Measurements from ENCODE around the gene FHIP1B. TPM values are rescaled to one million over a fixed set of nuclear protein-coding genes. Genes with fewer than 3 reads are reported as not detected.

Gene FHIP1B
- total RNA-seq, 1 donor from 2014 or later, result 25.3 TPM

- no peaks in the 10 kb centered on the region for H3K27me3 Mint-ChIP-seq (ENCODE audit: unreplicated experiment)
- TF ChIP-seq CTCF (IDR thresholded peaks at IDR 0.05; ENCODE audit: partially characterized antibody, unreplicated experiment), result no peak
- no peak overlapping the region for H3K4me3 Mint-ChIP-seq (ENCODE audit: unreplicated experiment)
- H3K9me3 Mint-ChIP-seq (ENCODE audit: unreplicated experiment), result peaks cover 2% of the 10 kb centered on the region
- DNase-seq, result no peak
- H3K36me3 Mint-ChIP-seq (ENCODE audit: unreplicated experiment), result no peaks in the 10 kb centered on the region
- no peak overlapping the region for H3K27ac Mint-ChIP-seq (ENCODE audit: unreplicated experiment)
- no peaks in the 10 kb centered on the region for H3K4me1 Mint-ChIP-seq (ENCODE audit: low read depth, unreplicated experiment)
Measured at GRCh38 chr11:6194065-6194581, 40.3 kb downstream of the FHIP1B start.

- no peaks in the 10 kb centered on the region for H3K36me3 Mint-ChIP-seq (ENCODE audit: unreplicated experiment)
- H3K9me3 Mint-ChIP-seq (ENCODE audit: unreplicated experiment), result peaks cover 2% of the 10 kb centered on the region
- H3K27me3 Mint-ChIP-seq (ENCODE audit: unreplicated experiment), result no peaks in the 10 kb centered on the region
- H3K27ac Mint-ChIP-seq (ENCODE audit: unreplicated experiment), result no peak overlapping the region
- no peak overlapping the region for H3K4me3 Mint-ChIP-seq (ENCODE audit: unreplicated experiment)
- no peak for DNase-seq
- H3K4me1 Mint-ChIP-seq (ENCODE audit: low read depth, unreplicated experiment), result no peaks in the 10 kb centered on the region
- TF ChIP-seq CTCF (IDR thresholded peaks at IDR 0.05; ENCODE audit: partially characterized antibody, unreplicated experiment), result no peak
Measured at GRCh38 chr11:6191742-6192141, 42.7 kb downstream of the FHIP1B start.

- TF ChIP-seq CTCF (IDR thresholded peaks at IDR 0.05; ENCODE audit: partially characterized antibody, unreplicated experiment), result no peak
- Mint-ChIP-seq H3K9me3 (ENCODE audit: unreplicated experiment) (no peaks in the 10 kb centered on the region), H3K36me3 (ENCODE audit: unreplicated experiment) (peaks cover 5% of the 10 kb centered on the region), H3K27ac (ENCODE audit: unreplicated experiment) (no peak overlapping the region), H3K27me3 (ENCODE audit: unreplicated experiment) (no peaks in the 10 kb centered on the region), H3K4me3 (ENCODE audit: unreplicated experiment) (no peak overlapping the region), H3K4me1 (ENCODE audit: low read depth, unreplicated experiment) (no peaks in the 10 kb centered on the region)
- DNase-seq, result no peak
Measured at GRCh38 chr11:6175440-6175839, 59.0 kb downstream of the FHIP1B start.

GRCh38 chr11:6170226-6170625 lies 64.2 kb downstream of the FHIP1B start, which contains the start of gene OR52B2:
TSS of gene OR52B2 (minus strand) at chr11:6170326. CDS start at chr11:6170326, 0 bp downstream.
- Mint-ChIP-seq H3K9me3 (ENCODE audit: unreplicated experiment) (no peaks in the 10 kb centered on the region), H3K27ac (ENCODE audit: unreplicated experiment) (no peak within 1 kb of the TSS)

More at GRCh38 chr11:6170226-6170625, 64.2 kb downstream of the FHIP1B start, which contains the start of gene OR52B2:
- DNase-seq, result no peak
- Mint-ChIP-seq H3K4me1 (ENCODE audit: low read depth, unreplicated experiment) (no peaks in the 10 kb centered on the region), H3K36me3 (ENCODE audit: unreplicated experiment) (peaks cover 4% of the 10 kb centered on the region), H3K27me3 (ENCODE audit: unreplicated experiment) (no peaks in the 10 kb centered on the region), H3K4me3 (ENCODE audit: unreplicated experiment) (no peak within 1 kb of the TSS)
- no peak for TF ChIP-seq CTCF (IDR thresholded peaks at IDR 0.05; ENCODE audit: partially characterized antibody, unreplicated experiment)

Other genes with a start within 250 kb of the FHIP1B start
- not detected for gene OR52L1, start 247.7 kb downstream of the FHIP1B start, total RNA-seq (ENCODE audit: unreplicated experiment)
- 0.34 TPM for gene OR56A4, start 227.7 kb downstream of the FHIP1B start, total RNA-seq (ENCODE audit: unreplicated experiment)
- gene OR56A1, start 203.9 kb downstream of the FHIP1B start, total RNA-seq (ENCODE audit: unreplicated experiment), result 0.15 TPM
- not detected for gene OR56B4, start 127.0 kb downstream of the FHIP1B start, total RNA-seq (ENCODE audit: unreplicated experiment)
- not detected for gene OR52B2, start 64.3 kb downstream of the FHIP1B start, total RNA-seq (ENCODE audit: unreplicated experiment)
- gene OR52W1, start 35.4 kb downstream of the FHIP1B start, total RNA-seq (ENCODE audit: unreplicated experiment), result not detected
- gene C11orf42, start 29.1 kb downstream of the FHIP1B start, total RNA-seq (ENCODE audit: unreplicated experiment), result not detected
- gene CNGA4, start 4.5 kb upstream of the FHIP1B start, total RNA-seq (ENCODE audit: unreplicated experiment), result not detected
- gene CCKBR, start 25.2 kb upstream of the FHIP1B start, total RNA-seq (ENCODE audit: unreplicated experiment), result 0.96 TPM
- 5.9 TPM for gene CAVIN3, start 85.9 kb upstream of the FHIP1B start, total RNA-seq (ENCODE audit: unreplicated experiment)
- 38.5 TPM for gene SMPD1, start 155.8 kb upstream of the FHIP1B start, total RNA-seq (ENCODE audit: unreplicated experiment)
- 142 TPM for gene APBB1, start 184.5 kb upstream of the FHIP1B start, total RNA-seq (ENCODE audit: unreplicated experiment)
- gene HPX, start 206.4 kb upstream of the FHIP1B start, total RNA-seq (ENCODE audit: unreplicated experiment), result 9.6 TPM
- gene TRIM3, start 239.3 kb upstream of the FHIP1B start, total RNA-seq (ENCODE audit: unreplicated experiment), result 128 TPM
- gene ARFIP2, start 246.7 kb upstream of the FHIP1B start, total RNA-seq (ENCODE audit: unreplicated experiment), result 53.3 TPM
- 35.9 TPM for gene TIMM10B, start 246.9 kb upstream of the FHIP1B start, total RNA-seq (ENCODE audit: unreplicated experiment)